ENCODE results near the gene IRGM. TPM values are rescaled to one million over a fixed set of nuclear protein-coding genes. Genes with fewer than 3 reads are reported as not detected.
"Not testable (repeated sequence)": the region's sequence is repeated elsewhere in the genome, so short reads cannot be mapped to it uniquely, and the experiment has no call there.

IRGM gene
- total RNA-seq, 4 donors from 2014 or later: not detected

DNA sequence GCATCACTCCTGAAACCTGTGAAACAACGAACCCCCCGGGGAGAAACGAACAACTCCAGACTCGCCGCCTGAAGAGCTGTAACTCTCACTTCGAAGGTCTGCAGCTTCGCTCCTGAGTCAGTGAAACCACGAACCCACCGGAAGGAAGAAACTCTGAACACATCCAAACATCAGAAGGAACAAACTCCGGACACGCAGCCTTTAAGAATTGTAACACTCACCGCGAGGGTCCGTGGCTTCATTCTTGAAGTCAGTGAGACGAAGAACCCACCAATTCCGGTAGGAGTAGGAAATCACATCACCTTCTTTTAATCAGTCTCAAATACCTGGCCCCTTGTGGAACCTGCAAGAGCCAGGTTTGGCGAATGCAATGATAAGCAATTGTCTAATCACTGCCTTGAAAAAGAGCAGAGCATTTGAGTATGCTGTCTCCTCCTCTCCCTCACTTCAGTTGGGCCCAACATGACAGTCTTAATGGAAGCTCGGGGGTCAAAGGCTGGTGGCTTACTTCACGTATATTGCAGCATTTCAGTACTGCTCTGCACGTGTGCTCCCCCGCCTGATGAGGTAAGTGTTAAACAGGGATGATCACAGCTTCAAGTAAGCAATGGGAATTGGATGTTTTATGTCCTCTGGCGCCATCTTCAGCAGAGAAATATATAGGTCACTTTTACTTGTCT is 473 bp downstream of the IRGM start:
- 21 to 42% methylated on average over 4 to 13 of the region's 22 CpGs for WGBS, 2 donors (ENCODE audit: low coverage in 1 of 2)
- Histone ChIP-seq H3K27ac (no peak overlapping the region), H3K9me3 (no peaks in the 10 kb centered on the region), H3K4me3 (no peak overlapping the region), H3K36me3 (no peaks in the 10 kb centered on the region), H3K27me3 (peaks cover 4% of the 10 kb centered on the region), H3K4me1 (peaks cover 0 to 4% (median 0%) of the 10 kb centered on the region in 3 donors)
- TF ChIP-seq POLR2AphosphoS5 (IDR thresholded peaks at IDR 0.05) (no peak), CTCF (IDR thresholded peaks at IDR 0.05) (peak; percentile 46 to 79 (median 75))
- ATAC-seq: peak; percentile 82

- Histone ChIP-seq H3K4me3 (no peak overlapping the region), H3K9me3 (no peaks in the 10 kb centered on the region), H3K4me1 (peaks cover 0 to 4% (median 0%) of the 10 kb centered on the region in 3 donors), H3K27ac (no peak overlapping the region), H3K27me3 (peaks cover 4% of the 10 kb centered on the region), H3K36me3 (no peaks in the 10 kb centered on the region)
- no peak for ATAC-seq
- WGBS, 2 donors (ENCODE audit: low coverage in 1 of 2): 6 to 41% methylated on average over 2 to 4 of the region's 5 CpGs
- no peak for TF ChIP-seq POLR2AphosphoS5 (IDR thresholded peaks at IDR 0.05)
- no peak for TF ChIP-seq POLR2A (IDR thresholded peaks at IDR 0.05)
- TF ChIP-seq EP300 (IDR thresholded peaks at IDR 0.05): no peak
- TF ChIP-seq CTCF (IDR thresholded peaks at IDR 0.05): peak in 1 of 4 experiments; percentile 6
These were observed 994 bp downstream of the IRGM start for GRCh38 chr5:150847334-150847695.

GRCh38 chr5:150848271-150848670 is 1.9 kb downstream of the IRGM start:
- Histone ChIP-seq H3K9me3 (no peaks in the 10 kb centered on the region), H3K36me3 (no peaks in the 10 kb centered on the region), H3K27ac (no peak overlapping the region), H3K27me3 (peaks cover 4% of the 10 kb centered on the region), H3K4me1 (peaks cover 0 to 4% (median 0%) of the 10 kb centered on the region in 3 donors), H3K4me3 (no peak overlapping the region)
- TF ChIP-seq POLR2A (IDR thresholded peaks at IDR 0.05): no peak
- no peak for TF ChIP-seq EP300 (IDR thresholded peaks at IDR 0.05)
- no peak for TF ChIP-seq CTCF (IDR thresholded peaks at IDR 0.05)
- no peak for TF ChIP-seq POLR2AphosphoS5 (IDR thresholded peaks at IDR 0.05)
- no peak for ATAC-seq
- 74 to 87% methylated on average over 3 of the region's 4 CpGs for WGBS, 2 donors (ENCODE audit: low coverage in 1 of 2)

DNA sequence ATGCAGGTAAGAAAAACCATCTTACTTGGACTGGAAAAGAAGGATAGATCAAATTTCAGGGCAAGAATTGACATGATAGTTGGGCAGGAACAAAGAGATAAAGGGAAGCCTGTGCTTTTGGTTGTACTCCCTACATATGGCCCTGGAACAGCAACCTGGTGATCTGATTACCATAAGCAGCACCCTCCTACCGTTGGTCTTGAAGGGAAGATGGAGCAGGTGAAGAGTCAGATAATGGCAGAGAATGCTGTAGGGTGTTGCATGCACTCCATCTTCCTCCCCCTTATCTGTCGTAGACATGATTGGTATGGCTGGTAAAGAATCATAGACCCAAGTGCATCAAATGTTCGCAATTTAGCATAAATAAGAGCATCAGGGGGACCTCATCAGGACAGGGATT is 4.7 kb downstream of the IRGM start:
- H3K27me3 ChIP-seq: peaks cover 4% of the 10 kb centered on the region
- no peak overlapping the region for H3K27ac ChIP-seq
- WGBS, 2 donors (ENCODE audit: low coverage in 1 of 2): 51 to 75% methylated on average over 2 to 3 of the region's 3 CpGs
- H3K36me3 ChIP-seq: no peaks in the 10 kb centered on the region
- no peak for ATAC-seq
- H3K4me3 ChIP-seq: no peak overlapping the region
- TF ChIP-seq POLR2A (IDR thresholded peaks at IDR 0.05) (no peak), EP300 (IDR thresholded peaks at IDR 0.05) (no peak), POLR2AphosphoS5 (IDR thresholded peaks at IDR 0.05) (no peak), CTCF (IDR thresholded peaks at IDR 0.05) (no peak)
- no peaks in the 10 kb centered on the region for H3K9me3 ChIP-seq
- H3K4me1 ChIP-seq: peaks cover 0 to 4% (median 0%) of the 10 kb centered on the region in 3 donors

- no peak overlapping the region for H3K4me3 ChIP-seq
- 79 to 87% methylated on average over 2 of the region's 2 CpGs for WGBS, 2 donors (ENCODE audit: low coverage in 1 of 2)
- no peaks in the 10 kb centered on the region for H3K9me3 ChIP-seq
- ATAC-seq: no peak
- H3K27me3 ChIP-seq: peaks cover 2% of the 10 kb centered on the region
- no peaks in the 10 kb centered on the region for H3K36me3 ChIP-seq
- no peaks in the 10 kb centered on the region for H3K4me1 ChIP-seq
- TF ChIP-seq POLR2A (IDR thresholded peaks at IDR 0.05) (no peak), CTCF (IDR thresholded peaks at IDR 0.05) (no peak), EP300 (IDR thresholded peaks at IDR 0.05) (no peak), POLR2AphosphoS5 (IDR thresholded peaks at IDR 0.05) (no peak)
- H3K27ac ChIP-seq: no peak overlapping the region
These were observed 7.2 kb downstream of the IRGM start for GRCh38 chr5:150853561-150853960.

DNA sequence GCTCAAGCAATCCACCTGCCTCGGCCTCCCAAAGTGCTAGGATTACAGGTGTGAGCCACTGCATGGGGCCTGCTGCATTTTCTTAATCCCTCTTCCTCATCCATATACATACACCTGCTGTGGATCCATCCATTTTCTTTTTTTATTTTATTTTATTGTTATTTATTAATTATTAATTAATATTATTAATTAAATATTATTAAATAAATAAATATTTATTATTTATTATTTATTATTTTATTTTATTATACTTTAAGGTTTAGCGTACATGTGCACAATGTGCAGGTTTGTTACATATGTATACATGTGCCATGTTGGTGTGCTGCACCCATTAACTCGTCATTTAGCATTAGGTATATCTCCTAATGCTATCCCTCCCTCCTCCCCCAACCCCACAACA is 10.4 kb downstream of the IRGM start:
- 71 to 81% methylated on average over 3 of the region's 3 CpGs for WGBS, 2 donors (ENCODE audit: low coverage in 1 of 2)
- H3K27ac ChIP-seq, H3K36me3 ChIP-seq, H3K27me3 ChIP-seq, ATAC-seq, H3K4me3 ChIP-seq, H3K4me1 ChIP-seq, H3K9me3 ChIP-seq: not testable (repeated sequence)

All from gastroesophageal sphincter (tissue), 4 donors.